Esophagus squamous epithelium (tissue), 4 donors: ENCODE measurements around the gene AMIGO2.

Source experiments
- POLR2A ChIP-seq, 4 donors: fragments of 450-650 bp; IDR thresholded peaks; one replicate each; pipeline ENCODE4 v1.6.1; 2017; ENCODE audit warnings: antibody characterized with exemption in 4 of 4, mild to moderate bottlenecking in 4 of 4, moderate library complexity in 3 of 4
- TF ChIP-seq, protein P1 (sequence below), 6 experiments: fragments of 450-650 bp in 4 of 6; fragments of 200-600 bp in 2 of 6; sonication (generic) in 2 of 6; IDR thresholded peaks; one replicate each; pipeline ENCODE4 v1.5.1; 2016 to 2019; ENCODE audit warnings: antibody characterized with exemption in 6 of 6, mild to moderate bottlenecking in 4 of 6, moderate library complexity in 4 of 6

DNA sequence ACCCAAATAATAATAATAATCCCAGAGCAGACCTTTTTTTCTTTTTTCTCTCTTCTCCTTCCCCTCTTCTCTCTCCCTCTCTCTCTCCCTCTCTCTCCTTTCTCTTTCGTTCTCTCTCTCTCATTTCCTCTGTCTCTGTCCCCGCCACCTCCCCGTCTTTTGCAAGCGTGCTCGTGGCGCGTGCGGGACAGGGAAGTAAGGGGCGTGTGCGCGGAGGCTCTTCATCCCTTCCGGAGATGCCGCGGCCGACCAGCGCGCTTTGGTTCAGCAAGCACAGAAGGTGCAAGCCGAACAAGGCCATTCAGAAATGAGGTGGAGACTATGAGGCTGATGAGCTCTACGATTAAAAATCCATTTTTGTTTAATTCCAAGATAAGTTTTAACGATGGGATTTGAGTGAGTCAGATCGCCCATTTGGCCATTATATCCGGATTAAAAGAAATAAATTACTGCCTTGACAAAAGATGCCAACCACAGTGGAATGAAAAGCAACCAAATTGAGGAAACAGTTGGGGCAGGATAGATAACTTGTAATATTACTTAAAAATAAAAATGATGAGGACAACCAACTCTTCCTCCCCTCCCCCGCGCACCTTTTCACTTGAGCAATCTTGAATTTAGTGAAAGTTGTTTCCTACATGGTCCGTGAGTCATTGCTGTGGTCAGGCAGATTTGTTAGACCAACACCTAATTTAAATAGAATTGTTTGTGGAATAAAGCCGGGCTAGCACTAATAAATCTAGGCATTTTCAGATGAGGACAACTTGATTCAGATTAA, 1.2 kb upstream of the AMIGO2 start:
- peak in 1 of 4 donors; percentile 35 for TF ChIP-seq POLR2A (IDR thresholded peaks at IDR 0.05)
- TF ChIP-seq, protein P1, sequence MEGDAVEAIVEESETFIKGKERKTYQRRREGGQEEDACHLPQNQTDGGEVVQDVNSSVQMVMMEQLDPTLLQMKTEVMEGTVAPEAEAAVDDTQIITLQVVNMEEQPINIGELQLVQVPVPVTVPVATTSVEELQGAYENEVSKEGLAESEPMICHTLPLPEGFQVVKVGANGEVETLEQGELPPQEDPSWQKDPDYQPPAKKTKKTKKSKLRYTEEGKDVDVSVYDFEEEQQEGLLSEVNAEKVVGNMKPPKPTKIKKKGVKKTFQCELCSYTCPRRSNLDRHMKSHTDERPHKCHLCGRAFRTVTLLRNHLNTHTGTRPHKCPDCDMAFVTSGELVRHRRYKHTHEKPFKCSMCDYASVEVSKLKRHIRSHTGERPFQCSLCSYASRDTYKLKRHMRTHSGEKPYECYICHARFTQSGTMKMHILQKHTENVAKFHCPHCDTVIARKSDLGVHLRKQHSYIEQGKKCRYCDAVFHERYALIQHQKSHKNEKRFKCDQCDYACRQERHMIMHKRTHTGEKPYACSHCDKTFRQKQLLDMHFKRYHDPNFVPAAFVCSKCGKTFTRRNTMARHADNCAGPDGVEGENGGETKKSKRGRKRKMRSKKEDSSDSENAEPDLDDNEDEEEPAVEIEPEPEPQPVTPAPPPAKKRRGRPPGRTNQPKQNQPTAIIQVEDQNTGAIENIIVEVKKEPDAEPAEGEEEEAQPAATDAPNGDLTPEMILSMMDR (IDR thresholded peaks at IDR 0.05), result no peak
